Bronchial epithelial cell (primary cell): ENCODE results near the gene ERV3-1. TPM values are rescaled to one million over a fixed set of nuclear protein-coding genes. Genes with fewer than 3 reads are reported as not detected.

Source experiments
- DNase-seq: peaks from one replicate; pipeline ENCODE4 v3.0.0-alpha.2; 2010; ENCODE audit warnings: low read depth
- FAIRE-seq: peaks from 2 replicates; lab custom pipeline; 2011; peaks lifted over from hg19 to GRCh38; lab: Jason Lieb, UNC
- H3K27me3 ChIP-seq: 2 replicates; pipeline ENCODE4 v1.5.1; 2011; ENCODE audit warnings: low read length; ENCODE audit not compliant: control insufficient read depth, insufficient read depth
- H3K36me3 ChIP-seq: 2 replicates; pipeline ENCODE4 v1.5.1; 2011; ENCODE audit warnings: low read length; ENCODE audit not compliant: control insufficient read depth, insufficient read depth
- H3K4me3 ChIP-seq: 2 replicates; pipeline ENCODE4 v1.5.1; 2011; ENCODE audit warnings: mild to moderate bottlenecking, low read depth, low read length, control low read depth
- CTCF ChIP-seq: IDR thresholded peaks from 2 replicates; pipeline ENCODE4 v1.5.1; 2011; ENCODE audit warnings: mild to moderate bottlenecking, moderate library complexity, low read length, control low read depth, inconsistent platforms; ENCODE audit not compliant: insufficient read depth, severe bottlenecking
- total RNA-seq: library from RNA; depleted of rRNA; stranded (reverse); fragments of >200 nt; gene quantifications from 2 replicates; pipeline ENCODE4 v1.2.1, GENCODE V29; 2014

Gene ERV3-1
- total RNA-seq, 1 donor from 2014 or later = 7.4 TPM

GRCh38 chr7:64997927-64998391 lies 8.5 kb downstream of the ERV3-1 start:
- H3K4me3 ChIP-seq = no peak overlapping the region
- peak; percentile 93 for DNase-seq
- H3K27me3 ChIP-seq = no peaks in the 10 kb centered on the region
- FAIRE-seq = no peak
- TF ChIP-seq CTCF = no peak
- H3K36me3 ChIP-seq = peaks cover 3% of the 10 kb centered on the region

DNA sequence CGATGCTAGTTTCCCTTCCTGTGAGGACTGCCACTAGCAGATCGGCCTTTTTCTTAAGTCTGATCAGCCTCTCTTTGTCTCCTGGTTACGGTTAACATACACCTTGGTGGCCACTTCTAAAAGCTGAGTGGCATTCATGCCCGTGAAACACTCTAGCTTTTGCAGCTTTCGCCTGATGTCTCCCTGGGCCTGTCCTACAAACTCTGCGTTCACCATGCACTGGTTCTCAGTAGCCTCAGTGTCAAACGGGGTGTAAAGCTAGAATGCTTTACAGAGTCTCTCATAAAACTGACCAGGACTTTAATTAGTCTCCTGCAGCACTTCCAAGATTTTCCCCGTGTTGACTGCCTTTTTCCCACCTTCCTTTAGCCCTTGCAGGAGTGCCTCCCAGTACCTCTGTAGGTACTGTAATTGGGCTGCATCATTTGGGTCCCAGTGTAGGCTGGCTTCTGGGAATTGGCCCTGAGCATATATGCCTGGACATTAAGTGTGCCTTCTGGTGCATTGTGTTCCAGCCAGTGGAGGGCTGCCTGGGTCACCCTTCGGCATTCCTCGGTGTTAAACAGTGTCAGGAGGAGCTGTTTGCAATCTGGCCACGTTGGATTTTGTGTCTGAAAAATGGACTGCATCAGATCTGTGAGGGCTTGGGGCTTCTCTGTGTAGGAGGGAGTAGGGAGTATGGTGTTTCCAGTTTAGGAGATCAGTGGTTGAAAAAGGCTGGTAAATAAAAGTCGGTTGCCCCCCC lies 9.2 kb downstream of the ERV3-1 start:
- Histone ChIP-seq H3K27me3 (no peaks in the 10 kb centered on the region), H3K4me3 (no peak overlapping the region), H3K36me3 (peaks cover 5% of the 10 kb centered on the region)
- no peak for FAIRE-seq
- no peak for TF ChIP-seq CTCF
- DNase-seq = no peak

DNA sequence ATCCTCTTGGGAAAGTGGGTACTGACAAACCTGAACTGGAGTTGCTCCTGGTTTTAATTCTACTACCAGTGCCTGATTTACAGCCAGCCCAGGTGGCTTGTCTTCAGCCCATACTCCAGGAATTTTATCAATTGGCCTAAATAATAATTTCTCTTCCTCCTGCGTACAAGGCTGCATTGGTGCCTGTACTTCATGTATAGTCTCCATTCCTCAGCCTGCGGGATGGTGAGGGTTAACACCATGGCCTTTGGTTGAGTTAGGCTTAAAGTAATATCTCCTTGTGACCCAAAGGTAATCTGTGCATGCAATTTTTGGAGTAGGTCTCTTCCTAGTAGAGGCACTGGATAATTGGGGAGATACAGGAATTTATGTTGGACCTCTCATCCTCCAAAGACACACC lies 10.2 kb downstream of the ERV3-1 start:
- DNase-seq = no peak

GRCh38 chr7:64993901-64994300 lies 12.6 kb downstream of the ERV3-1 start:
- Histone ChIP-seq H3K27me3 (no peaks in the 10 kb centered on the region), H3K4me3 (no peak overlapping the region), H3K36me3 (peaks cover 4% of the 10 kb centered on the region)
- no peak for TF ChIP-seq CTCF
- peak; percentile 49 for DNase-seq
- no peak for FAIRE-seq

More for the DNA sequence above, 10.2 kb downstream of the ERV3-1 start:
- Histone ChIP-seq H3K27me3 (no peaks in the 10 kb centered on the region), H3K4me3 (no peak overlapping the region), H3K36me3 (peaks cover 5% of the 10 kb centered on the region)
- no peak for FAIRE-seq
- no peak for TF ChIP-seq CTCF

GRCh38 chr7:64992971-64993370 lies 13.5 kb downstream of the ERV3-1 start:
- DNase-seq (peak; percentile 31), FAIRE-seq (peak; percentile 23)
- TF ChIP-seq CTCF = no peak
- Histone ChIP-seq H3K27me3 (no peaks in the 10 kb centered on the region), H3K4me3 (no peak overlapping the region), H3K36me3 (peaks cover 4% of the 10 kb centered on the region)
